ENCODE results near the gene RUSF1.
"Not testable (repeated sequence)": the region's sequence is repeated elsewhere in the genome, so short reads cannot be mapped to it uniquely, and the experiment has no call there.

The RUSF1 gene

DNA sequence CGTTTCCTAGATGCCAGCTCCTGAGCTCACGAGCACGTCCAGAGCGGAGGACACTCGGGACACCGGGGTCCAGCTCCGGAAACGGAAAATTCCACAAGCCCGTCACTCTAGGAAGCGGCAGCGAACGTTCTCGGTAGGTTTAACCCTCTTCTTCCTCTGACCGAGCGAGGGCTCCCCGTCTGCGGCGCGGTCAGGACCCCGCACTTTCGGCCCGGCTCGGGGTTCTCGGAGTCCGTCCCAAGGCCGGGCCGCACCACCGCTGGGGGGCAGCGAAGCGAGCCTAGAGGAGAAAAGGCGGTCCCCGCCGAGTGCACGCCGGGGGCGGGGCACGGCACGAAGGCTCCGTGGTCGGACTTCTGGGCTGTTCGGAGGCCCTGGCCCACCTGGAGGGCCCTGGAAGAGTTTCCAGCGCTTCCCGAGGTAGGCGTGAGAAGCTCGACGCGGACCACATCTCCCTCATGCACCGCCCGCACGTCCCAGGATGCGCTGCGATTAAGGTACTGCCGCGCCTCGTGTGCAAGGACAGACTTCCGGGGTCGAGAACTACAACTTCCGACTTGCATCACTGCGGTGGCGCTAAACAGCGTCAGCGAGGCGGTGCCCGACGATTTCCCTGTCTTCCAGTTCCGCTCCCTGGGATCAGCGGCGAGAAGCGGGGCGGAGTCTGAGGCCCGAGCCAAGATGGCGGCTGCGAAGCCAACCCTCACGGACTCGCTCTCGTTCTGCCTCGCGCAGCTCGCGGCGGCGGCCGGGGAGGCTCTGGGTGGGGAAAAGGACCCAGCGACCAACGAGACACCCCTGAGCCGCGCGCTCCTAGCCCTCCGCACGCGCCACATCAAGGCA, 49.1 kb downstream of the RUSF1 start, which contains the start of gene ARMC5:
TSS of gene ARMC5 (plus strand) at position 658 of the 843 bp plus-strand sequence. CDS start at position 682, 24 bp downstream.
- peak; percentile 96 to 100 (median 98) for DNase-seq
- intact Hi-C loops (cut with DNase I): loop anchor here (5.0 to 10.0 kb wide), 5 partner anchors 256 to 504 kb away; partner anchors contain the start of genes FUS, KAT8, SETD1A and ZNF646

DNA sequence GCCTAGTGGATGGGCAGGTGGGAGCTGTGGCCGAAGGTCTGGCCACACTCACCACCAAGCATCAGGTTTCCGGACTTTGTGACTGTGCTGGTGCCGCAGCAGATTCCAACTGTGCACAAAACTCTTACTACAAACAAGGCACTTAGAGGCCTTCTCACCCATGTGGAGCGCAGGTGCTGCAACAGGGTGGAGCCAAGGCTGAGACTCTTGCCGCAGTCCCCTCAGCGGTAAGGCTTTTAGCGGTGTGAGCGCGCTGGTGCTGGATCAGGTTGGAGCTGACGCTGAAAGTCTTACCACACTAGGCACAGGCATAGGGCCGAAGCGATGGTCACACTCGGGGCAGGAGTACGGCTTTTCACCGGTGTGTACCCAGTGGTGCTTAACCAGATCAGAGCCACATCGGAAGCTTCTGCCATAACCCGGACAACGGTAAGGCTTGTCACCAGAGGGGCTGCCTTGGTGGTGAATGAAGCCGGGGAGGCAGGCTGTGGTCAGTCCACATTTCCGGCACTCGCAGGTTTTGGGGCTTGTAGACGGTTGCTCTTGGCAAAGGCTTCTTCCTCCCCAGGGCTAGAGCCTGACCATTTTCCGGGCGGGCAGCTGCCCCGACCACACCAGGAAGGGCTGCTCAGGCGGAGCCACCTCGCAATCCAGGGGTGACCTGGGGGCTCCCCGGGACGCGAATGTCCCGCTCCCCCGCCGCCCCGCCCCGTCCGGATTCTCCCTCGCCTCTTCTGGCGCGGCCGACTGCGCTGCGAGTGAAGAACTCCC, 49.9 kb downstream of the RUSF1 start:
- DNase-seq: peak in 1 of 10 donors; percentile 86

DNA sequence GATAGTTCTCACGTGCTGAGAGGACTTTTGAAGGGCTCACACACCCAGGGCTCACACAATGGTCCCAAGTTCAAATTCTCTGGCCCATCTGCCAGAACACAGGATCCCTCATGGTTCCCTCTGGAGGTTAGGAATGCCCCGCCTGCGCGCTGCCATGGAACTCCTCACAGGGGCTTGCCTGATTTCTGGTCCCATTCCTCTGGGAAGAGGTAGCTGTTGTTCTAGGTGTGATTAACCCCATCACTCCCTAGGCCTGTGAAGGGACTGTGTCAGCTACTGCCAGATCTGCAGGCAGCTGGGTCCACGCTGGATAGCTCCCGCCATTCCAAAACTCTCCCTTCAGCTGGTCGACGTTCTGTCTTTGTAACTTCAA, 51.2 kb downstream of the RUSF1 start:
- intact Hi-C loops (cut with DNase I): loop anchor here (5.0 to 10.0 kb wide), 5 partner anchors 258 to 502 kb away; partner anchors contain the start of genes FUS, KAT8, SETD1A and ZNF646
- peak in 2 of 10 donors; percentile 35 to 43 for DNase-seq

More for the DNA sequence above, 49.9 kb downstream of the RUSF1 start:
- intact Hi-C loops (cut with DNase I): loop anchor here (5.0 to 10.0 kb wide), 5 partner anchors 257 to 503 kb away; partner anchors contain the start of genes FUS, KAT8, SETD1A and ZNF646

DNA sequence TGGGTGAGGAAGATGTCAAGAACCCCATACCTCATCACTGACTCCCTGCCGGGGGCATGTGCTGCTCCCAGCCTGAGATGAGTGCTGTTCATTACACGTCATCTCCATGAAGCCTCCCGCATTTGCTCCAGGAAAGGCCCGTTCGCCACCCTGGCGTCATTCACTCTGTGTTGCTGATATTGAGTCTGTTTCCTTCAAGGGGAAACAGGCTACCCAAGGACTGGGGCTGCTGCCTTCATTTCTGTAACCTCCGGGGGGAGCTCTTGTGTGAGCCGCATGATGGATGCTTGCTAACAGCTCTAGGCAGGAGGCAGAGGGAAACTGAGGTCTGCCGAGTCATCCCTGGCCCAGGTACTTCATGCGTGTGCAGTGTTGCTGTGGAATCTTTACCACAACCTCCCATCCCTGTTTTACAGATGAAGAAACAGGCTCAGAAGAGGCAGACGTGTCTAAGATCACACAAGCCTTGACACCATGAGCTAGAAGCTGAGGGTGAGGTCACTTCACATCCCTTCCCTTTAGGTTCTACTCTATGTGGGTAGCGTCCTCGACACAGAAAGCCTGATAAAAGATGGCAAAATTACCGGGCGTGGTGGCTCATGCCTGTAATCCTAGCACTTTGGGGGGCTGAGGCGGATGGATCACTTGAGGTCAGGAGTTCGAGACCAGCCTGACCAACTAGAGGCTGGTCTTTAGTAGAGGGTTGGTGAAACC, 52.4 kb downstream of the RUSF1 start:
- DNase-seq: peak in 3 of 10 donors; percentile 43 to 77 (median 70)
- intact Hi-C loops (cut with DNase I): loop anchor here (5.0 to 10.0 kb wide), 5 partner anchors 259 to 501 kb away; partner anchors contain the start of genes FUS, KAT8, SETD1A and ZNF646

DNA sequence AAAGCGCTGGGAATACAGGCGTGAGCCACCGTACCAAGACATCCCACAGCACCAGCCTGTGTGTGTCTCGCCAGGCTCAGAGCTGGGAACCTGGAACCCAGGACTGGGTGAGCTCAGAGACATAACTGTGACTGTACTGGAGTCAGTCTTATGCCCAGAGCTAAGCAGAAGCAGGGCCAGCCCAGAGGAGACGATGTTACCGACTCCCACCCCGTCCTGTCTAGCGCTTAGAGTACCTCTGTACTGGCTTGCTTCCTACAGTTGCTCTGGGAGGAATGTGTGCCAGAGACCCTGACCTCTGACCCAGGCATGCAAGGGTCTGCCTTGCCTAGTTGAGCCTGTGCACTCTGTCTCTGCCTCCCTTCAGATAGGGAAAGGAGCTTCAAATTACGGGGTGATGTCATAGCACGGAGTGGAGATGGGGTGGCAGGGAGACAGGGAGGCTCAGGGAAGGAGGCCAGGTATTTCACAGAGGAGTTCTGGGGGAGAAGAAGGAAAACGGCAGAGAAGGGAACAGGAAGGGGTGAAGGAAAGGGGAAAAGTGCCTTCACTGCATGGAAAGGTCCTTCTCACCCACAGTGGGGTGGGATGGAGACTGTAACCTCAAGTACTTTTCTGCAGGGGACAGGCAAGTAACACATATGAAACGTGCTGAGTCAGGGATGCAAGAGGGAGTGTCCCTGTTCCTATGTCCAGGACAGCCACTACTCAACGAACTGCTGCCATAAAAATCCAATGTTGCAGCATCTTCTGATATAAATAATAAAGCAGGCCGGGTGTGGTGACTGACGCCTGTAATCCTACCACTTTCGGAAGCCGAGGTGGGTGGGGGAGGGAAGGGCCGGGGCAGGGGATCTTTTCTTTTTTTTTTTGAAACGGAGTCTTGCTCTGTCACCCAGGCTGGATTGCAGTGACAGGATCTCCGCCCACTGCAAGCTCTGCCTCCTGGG, 54.7 kb downstream of the RUSF1 start:
- DNase-seq: peak in 2 of 10 donors; percentile 28 to 36
- intact Hi-C loops (cut with DNase I): loop anchor here (10.0 kb wide), 4 partner anchors 261 to 499 kb away; partner anchors contain the start of genes FUS, KAT8 and SETD1A

DNA sequence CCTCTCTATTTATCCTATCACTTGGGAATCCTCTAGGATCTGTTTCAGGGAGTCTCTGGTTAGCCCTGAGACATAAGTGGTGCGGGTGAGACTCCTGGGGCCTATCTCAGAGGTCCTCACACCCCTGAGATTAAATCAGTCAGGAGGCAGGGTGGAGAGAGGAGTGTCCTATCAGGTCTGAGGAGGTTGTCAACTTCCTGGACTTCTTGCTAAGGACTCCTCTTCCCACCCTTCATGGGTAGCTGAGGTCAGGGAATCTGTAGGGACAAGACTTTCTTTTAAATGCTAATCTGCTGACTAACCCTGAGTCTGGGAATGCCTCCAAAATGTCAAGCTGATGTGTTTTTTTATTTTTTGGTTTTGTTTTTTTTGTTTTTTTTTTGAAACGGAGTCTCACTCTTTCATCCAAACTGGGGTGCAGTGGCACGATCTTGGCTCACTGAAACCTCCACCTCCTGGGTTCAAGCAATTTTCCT, 55.5 kb downstream of the RUSF1 start:
- intact Hi-C loops (cut with DNase I): loop anchor here (10.0 kb wide), 4 partner anchors 262 to 498 kb away; partner anchors contain the start of genes FUS, KAT8 and SETD1A

DNA sequence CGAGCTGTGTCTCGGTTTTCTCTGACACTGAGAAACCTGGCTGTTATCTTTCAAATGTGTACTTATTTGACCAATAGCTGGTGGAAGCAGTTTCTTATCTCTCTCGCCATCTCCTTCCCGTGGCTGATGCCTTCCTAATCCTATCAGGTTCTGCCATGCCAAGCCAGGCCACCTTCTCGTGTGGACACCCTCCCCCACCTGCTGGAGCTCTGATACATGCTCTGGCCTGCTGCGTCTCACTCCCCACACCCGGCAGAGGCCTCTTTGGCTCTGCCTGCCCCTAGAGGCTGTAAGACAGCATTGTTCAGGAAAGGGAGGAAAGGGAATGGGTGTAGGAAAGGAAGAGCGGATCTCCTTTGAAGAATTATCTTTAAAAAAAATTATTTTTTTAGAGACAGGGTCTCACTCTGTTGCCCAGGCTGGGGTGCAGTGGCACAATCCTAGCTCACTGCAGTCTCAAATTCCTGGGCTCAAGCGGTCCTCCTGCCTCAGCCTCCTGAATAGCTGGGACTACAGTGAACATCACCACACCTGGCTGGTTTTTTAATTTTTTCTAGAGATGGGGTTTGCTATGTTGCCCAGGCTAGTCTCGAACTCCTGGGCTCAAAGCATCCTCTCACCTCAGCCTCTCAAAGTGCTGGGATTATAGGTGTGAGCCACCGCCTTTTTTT, 56.4 kb downstream of the RUSF1 start:
- intact Hi-C loops (cut with DNase I): loop anchor here (10.0 kb wide), 4 partner anchors 263 to 497 kb away; partner anchors contain the start of genes FUS, KAT8 and SETD1A

More for the DNA sequence above, 55.5 kb downstream of the RUSF1 start:
- DNase-seq: peak in 2 of 10 donors; percentile 4 to 22

DNA sequence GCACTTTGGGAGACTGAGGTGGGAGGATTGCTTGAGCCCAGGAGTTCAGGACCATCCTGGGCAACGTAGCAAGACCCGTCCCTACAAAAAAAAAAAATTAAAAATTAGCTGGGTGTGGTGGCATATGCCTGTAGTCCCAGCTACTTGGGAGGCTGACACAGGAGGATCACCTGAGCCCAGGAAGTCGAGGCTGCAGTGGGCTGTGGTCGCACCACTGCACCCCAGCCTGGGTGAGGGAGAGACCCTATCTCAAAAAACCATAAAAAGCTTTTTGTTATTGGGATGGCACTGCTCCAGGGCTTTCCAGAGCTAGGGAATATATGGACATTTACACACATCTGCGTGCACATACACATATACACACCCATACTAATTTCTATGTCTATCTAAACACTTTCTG, 57.0 kb downstream of the RUSF1 start:
- DNase-seq: peak in 2 of 10 donors; percentile 8 to 70
- intact Hi-C loops (cut with DNase I): loop anchor here (10.0 kb wide), 4 partner anchors 264 to 496 kb away; partner anchors contain the start of genes FUS, KAT8 and SETD1A

More for the DNA sequence above, 56.4 kb downstream of the RUSF1 start:
- DNase-seq: peak in 8 of 10 donors; percentile 37 to 95 (median 65)

DNA sequence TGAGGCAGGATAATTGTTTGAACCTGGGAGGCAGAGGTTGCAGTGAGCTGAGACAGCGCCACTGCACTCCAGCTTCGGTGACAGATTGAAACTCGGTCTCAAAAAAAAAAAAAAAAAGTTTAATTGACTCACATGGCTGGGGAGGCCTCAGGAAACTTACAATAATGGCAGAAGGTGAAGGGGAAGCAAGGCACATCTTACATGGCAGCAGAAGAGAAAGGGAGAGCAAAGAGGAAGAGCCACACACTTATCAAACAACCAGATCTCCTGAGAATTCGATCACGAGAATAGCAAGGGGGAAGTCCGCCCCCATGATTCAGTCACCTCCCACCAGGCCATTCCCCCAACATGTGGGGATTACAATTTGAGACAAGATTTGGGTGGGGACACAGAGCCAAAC, 62.3 kb downstream of the RUSF1 start:
- peak in 2 of 10 donors; percentile 3 to 8 for DNase-seq
- intact Hi-C loops (cut with DNase I): not testable (repeated sequence)

DNA sequence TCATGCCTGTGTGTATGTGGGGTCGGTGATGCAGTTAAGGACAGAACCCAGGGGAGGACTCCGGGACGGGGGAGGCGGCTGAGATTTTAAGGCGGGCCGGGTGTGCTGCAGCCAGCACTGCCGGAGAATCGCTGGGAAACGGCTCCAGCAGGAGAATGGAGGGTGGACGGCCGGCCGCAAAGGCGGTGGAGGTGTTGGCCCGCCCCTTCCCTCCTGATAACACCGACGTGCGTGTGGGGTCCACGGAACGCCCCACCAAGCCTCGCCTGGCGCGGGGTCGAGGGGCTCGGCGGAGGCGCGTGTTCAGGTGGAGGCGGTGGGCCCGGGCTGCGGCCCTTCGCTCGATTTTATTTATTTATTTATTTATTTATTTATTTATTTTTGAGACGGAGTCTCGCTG, 66.2 kb downstream of the RUSF1 start:
- intact Hi-C loops (cut with DNase I): loop anchor here (2.0 kb wide), 1 partner anchor 457 kb away; the partner anchor contains the start of gene HSD3B7
- peak in 3 of 10 donors; percentile 70 to 89 (median 85) for DNase-seq

DNA sequence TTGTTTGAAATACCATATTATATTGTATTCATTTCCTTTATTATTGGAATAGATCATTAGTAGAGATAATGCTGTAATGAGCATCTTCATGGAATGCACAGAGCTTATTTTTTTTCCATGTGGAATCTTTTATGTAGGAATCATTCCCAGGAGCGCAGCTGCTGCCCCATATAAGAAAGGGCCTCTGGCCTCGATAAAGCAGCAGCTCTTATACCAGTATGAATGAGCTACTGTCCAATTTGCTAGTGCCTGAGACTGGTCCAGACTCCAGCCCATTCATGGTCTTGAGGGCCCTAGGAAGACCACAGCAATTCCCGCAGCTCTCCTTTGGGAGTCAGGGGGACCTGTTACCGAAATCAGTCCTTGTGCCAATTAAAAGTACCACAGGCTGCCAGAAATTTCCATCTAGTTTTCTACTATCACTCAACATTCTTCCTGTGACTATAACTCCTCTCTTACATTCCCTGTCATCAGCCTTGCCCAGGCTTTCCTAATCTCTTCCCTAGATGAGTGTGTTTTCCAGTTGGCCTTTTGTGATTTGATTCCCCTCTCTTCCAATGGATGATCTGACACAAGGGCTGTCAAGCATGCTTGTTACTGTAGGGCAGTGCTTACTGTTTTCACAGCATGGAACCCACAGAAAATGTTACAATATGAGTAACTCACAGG, 67.5 kb downstream of the RUSF1 start:
- DNase-seq: peak in 2 of 10 donors; percentile 14 to 27
- intact Hi-C loops (cut with DNase I): no loop called here

DNA sequence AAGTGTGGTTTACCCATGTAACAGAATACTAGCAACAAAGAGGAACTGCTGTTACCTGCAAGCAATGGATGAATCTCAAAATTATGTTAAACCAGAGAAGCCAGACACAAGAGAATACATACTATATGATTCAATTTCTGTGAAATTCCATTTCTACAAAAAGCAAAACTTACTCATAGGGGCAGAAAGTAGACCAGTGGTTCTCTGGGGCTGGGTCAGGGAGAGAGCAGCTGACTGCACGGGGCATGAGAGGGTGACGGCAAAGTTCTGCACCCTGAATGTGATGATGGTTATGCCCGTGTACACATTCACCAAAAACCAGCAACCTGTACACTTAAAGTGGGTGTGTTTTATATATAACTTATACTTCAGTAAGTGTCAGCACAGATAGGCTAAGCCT, 68.7 kb downstream of the RUSF1 start:
- intact Hi-C loops (cut with DNase I): no loop called here
- DNase-seq: peak in 1 of 10 donors; percentile 5

Data from posterior cingulate gyrus (tissue), 11 donors.